NCI-H1930 (cell line): ENCODE measurements around the gene VSX1.

Source experiments
- DNase-seq, 2 experiments: peaks; one replicate each; lab custom pipeline; 2025; lab: John Stamatoyannopoulos, UW

VSX1 gene

GRCh38 chr20:25087186-25087929, 5.4 kb upstream of the VSX1 start:
- no peak for DNase-seq

DNA sequence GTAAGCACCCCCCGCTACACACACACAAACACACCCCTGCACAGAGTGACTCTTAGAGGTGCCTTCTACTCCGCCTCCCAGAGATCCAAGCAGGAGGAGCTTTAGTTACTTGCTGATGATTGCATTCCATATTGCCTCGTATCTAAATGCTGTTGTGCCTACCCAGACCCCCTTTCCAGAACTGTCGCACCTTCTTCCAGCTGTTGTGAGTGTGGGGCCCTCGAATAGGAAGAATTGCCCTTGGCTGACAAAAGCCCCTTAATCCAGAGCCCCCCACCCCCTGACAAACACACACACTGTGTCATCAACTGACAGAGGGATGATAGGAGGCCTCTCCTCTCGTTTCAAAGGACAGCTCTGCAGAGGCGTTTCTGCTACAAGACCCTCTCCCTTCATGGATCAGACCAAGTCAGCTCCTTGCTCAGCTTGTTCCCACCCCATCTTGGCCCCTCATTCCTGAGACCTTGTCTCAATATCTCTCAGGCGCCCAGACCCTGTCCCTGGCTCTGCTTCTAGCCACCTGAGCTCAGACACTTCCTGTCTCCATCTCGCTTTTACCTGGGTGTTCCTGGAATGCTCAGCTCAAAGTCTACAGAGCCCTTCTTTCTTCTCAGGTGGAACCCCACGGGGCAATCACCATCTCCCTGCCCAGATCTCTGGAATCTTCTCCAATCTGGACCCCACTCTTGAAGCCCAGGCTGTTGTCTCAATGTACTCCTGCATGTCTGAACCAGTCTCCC, 4.0 kb upstream of the VSX1 start:
- no peak for DNase-seq

- no peak for DNase-seq
Observed at GRCh38 chr20:25084626-25085187, 2.8 kb upstream of the VSX1 start.

GRCh38 chr20:25083773-25084625, 2.1 kb upstream of the VSX1 start:
- no peak for DNase-seq

- DNase-seq: no peak
Observed at GRCh38 chr20:25083141-25083772, 1.3 kb upstream of the VSX1 start.

GRCh38 chr20:25082498-25082873, 545 bp upstream of the VSX1 start:
- no peak for DNase-seq

- DNase-seq: peak in 1 of 2 experiments; percentile 33
Observed at GRCh38 chr20:25081065-25081729, 744 bp downstream of the VSX1 start.

DNA sequence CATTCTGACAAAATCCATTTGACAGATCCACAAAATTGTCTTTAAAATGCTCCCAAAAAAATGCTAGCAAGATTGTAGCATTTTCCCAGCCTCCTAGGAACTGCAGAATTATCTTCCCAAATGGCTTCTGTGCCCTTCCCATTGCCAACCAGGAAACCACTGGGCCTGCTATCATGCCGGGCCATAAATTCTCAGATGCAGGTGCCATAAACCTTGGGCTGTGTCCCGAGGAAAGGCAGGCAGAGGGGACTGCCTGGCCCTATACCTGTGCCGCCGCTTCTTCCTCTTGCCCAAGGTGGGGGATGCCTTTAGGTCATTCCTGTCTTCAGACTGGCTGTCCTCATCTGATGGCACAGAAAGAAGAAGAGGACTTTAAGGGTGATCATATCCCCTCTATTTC, 2.8 kb downstream of the VSX1 start:
- DNase-seq: no peak

DNA sequence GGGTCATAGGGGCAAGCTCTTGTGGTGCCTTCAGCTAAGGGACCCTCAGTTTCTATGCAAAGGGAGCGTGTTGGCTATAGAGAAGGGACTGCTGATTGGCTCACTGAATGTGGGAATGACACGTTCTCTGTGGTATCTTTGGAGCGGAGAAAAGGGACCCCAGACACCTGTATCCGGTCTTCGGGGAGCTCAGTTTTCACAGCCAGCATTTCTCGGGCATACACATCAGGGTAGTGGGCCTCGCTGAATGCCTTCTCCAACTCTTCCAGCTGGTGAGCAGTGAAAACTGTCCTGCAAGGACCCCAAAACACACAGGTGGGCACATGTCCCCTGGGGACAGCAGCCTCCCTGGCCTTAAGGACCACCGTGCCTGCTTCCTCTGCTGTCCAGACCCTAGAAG, 3.3 kb downstream of the VSX1 start:
- DNase-seq: no peak

GRCh38 chr20:25077610-25078169, 4.3 kb downstream of the VSX1 start:
- peak in 1 of 2 experiments; percentile 20 for DNase-seq

DNA sequence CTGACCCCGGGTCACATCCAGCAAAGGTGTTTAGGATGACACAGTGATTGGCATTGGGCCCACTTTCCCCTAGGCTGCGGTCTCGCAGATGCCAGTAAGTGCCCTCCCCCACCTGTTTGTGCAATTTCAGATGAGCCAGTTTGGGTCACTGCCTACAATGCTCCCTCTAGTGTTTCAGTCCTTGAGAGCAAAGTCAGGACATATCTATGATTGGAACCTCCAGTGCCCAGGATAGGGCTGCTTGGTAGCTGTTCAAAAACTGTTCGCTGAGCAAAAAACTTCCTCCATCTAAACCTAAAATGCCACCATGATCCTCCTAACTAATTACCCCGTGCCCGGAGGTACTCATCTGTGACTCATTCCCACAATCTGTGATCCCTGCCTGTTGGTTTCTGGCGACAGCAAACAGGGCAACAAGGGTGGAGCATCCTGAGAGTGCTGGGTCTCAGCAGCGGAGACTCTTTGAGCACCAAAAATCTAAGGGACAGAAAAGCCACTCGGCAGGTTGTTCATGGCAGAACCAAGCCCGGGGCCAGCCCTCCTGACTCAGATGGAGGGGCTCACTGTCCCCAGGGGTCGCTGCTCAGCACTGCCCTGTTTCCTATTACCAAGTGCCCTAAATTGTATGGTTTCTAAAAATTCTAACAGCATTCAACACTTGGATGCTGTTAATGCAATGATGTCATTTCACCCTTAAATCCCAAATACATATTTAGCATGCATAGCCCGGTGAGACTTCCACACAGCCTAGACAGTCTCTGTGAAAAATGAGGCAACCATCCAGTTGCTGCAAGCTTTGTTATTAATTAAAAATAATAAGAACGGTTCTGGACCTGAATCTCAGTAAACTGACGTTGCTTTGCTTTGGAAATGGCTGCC, 5.0 kb downstream of the VSX1 start:
- DNase-seq: no peak

DNA sequence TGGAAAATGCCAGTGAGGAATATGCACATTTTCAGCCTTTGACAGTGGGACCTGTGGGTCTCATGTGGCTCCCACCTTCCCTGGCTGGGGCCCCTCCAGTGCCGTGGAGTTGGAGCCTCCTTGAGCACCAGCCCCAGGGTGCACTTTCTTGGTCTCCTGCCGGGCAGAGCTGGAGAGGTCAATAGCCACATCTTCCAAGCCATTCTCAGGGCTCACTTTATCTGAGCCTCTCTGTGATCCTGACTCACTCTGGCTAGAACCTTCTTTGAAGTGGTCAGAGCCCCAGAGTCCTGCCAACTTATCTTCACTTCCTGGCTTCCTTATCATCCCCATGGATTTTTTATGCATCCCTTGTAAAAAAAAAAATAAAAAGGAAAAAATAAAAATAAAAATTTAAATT, 5.7 kb downstream of the VSX1 start:
- no peak for DNase-seq

DNA sequence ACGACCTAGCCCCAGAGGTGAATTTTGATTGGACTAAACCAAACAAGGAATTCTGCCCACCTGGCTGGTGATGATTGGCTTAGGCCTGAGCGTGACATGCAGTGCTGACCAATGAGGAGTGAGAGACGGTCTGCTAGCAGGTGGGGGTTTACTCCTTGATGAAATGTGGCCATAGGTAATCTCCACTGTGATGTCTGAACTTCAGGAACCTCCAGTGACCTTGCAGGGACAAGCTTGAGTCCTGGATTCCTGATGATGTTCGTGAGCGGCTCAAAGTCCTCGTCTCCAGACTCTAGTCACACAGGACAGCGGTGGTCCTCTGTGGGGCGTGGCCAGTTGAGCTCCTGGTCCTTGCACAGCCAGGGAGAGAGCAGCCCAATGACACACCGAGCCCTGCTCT, 8.4 kb downstream of the VSX1 start:
- DNase-seq: no peak

DNA sequence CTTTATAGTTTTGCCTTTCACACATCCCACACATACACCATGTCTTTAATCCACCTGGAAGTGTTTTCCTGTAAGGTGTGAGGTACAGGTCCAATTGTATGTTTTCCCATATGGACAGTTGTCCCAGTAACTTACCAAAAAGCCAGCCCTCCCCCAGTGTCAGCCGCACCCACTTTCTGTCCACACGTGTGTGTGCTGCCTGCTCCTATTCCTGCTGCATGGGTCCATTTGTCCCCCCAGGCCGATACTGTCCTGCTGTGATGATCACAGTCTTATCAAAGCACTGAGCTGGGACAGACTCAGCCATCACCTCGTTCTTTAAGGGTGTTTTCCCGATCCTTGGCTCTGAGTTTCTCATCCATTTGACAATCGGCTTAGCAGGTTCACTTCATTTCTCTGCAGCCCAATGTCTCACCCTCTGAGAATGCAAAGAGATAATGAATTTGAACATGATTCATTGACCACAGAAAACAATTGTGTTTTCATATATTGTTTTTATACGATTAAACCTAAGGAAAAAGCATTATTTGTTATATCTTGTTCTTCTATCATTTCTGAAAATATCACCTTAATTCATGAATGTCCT, 9.6 kb downstream of the VSX1 start:
- DNase-seq: no peak

DNA sequence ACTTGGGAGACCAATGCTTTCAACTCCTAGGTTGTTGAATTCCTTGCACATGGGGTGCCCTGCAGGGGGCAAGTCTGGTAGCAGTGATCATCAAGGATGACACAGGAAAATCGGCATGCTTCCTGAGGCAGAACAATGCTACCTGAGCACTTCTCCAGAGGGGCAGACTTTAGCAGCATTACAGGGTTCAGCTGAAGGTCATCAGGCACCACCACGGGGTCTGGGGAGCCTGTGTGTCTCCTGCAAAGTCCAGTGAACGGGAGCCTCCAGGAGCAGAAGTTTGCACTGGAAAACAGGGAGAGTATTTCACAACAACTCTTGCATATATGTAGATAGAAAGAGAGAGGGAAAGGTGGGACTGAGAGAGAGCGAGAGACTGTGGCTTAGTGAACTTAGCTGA, 10.2 kb downstream of the VSX1 start:
- DNase-seq: no peak

GRCh38 chr20:25070821-25071473, 11.0 kb downstream of the VSX1 start:
- no peak for DNase-seq

GRCh38 chr20:25067102-25067987, 14.6 kb downstream of the VSX1 start:
- DNase-seq: no peak

- DNase-seq: no peak
Observed at GRCh38 chr20:25066386-25066785, 15.6 kb downstream of the VSX1 start.
